Panc1 (cell line): Measurements from ENCODE around the gene KIF23.

Source experiments
- TCF7L2 ChIP-seq: IDR thresholded peaks from 2 replicates; pipeline ENCODE4 v1.6.1; 2011; ENCODE audit warnings: mild to moderate bottlenecking, low read depth, low read length, inconsistent platforms
- TF ChIP-seq, protein P1 (sequence below): fragments of 450-650 bp; IDR thresholded peaks from 2 replicates; pipeline ENCODE4 v1.5.1; 2017; ENCODE audit warnings: mild to moderate bottlenecking
- TF ChIP-seq, protein P2 (sequence below), 2 experiments: IDR thresholded peaks; 2 replicates each; pipeline ENCODE4 v1.6.1; 2011 to 2012; ENCODE audit warnings: low read depth in 2 of 2, control low read depth in 1 of 2, low read length in 1 of 2, mild to moderate bottlenecking in 1 of 2, moderate library complexity in 1 of 2; ENCODE audit not compliant: insufficient read depth in 1 of 2

DNA sequence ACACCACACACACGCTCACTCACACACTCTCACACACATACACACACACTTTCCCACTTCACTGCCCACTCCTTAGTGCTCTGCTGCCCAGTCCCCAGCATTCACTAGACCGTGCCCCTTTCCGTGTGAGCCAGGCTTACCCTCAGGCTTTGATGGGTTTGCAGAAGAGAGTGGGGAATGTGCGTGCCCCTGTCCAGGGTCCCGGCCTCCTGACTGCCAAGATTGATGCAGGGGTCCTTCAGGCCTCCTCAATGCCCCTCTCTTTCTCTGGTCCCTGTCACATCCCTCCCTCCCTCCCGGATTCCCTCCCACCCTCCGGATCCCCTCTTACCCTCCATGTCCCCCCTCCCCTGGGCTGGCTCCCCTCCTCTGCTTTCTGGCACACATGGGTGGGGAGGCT is 27.9 kb upstream of the KIF23 start:
- no peak for TF ChIP-seq TCF7L2
- TF ChIP-seq, protein P1, sequence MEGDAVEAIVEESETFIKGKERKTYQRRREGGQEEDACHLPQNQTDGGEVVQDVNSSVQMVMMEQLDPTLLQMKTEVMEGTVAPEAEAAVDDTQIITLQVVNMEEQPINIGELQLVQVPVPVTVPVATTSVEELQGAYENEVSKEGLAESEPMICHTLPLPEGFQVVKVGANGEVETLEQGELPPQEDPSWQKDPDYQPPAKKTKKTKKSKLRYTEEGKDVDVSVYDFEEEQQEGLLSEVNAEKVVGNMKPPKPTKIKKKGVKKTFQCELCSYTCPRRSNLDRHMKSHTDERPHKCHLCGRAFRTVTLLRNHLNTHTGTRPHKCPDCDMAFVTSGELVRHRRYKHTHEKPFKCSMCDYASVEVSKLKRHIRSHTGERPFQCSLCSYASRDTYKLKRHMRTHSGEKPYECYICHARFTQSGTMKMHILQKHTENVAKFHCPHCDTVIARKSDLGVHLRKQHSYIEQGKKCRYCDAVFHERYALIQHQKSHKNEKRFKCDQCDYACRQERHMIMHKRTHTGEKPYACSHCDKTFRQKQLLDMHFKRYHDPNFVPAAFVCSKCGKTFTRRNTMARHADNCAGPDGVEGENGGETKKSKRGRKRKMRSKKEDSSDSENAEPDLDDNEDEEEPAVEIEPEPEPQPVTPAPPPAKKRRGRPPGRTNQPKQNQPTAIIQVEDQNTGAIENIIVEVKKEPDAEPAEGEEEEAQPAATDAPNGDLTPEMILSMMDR = no peak
- TF ChIP-seq, protein P2, sequence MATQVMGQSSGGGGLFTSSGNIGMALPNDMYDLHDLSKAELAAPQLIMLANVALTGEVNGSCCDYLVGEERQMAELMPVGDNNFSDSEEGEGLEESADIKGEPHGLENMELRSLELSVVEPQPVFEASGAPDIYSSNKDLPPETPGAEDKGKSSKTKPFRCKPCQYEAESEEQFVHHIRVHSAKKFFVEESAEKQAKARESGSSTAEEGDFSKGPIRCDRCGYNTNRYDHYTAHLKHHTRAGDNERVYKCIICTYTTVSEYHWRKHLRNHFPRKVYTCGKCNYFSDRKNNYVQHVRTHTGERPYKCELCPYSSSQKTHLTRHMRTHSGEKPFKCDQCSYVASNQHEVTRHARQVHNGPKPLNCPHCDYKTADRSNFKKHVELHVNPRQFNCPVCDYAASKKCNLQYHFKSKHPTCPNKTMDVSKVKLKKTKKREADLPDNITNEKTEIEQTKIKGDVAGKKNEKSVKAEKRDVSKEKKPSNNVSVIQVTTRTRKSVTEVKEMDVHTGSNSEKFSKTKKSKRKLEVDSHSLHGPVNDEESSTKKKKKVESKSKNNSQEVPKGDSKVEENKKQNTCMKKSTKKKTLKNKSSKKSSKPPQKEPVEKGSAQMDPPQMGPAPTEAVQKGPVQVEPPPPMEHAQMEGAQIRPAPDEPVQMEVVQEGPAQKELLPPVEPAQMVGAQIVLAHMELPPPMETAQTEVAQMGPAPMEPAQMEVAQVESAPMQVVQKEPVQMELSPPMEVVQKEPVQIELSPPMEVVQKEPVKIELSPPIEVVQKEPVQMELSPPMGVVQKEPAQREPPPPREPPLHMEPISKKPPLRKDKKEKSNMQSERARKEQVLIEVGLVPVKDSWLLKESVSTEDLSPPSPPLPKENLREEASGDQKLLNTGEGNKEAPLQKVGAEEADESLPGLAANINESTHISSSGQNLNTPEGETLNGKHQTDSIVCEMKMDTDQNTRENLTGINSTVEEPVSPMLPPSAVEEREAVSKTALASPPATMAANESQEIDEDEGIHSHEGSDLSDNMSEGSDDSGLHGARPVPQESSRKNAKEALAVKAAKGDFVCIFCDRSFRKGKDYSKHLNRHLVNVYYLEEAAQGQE (IDR thresholded peaks at IDR 0.05; ENCODE audit: insufficient read depth in 1 of 2, low read depth in 2 of 2, low read length in 1 of 2) = no peak
